ENCODE data around the gene CRIM1. TPM values are rescaled to one million over a fixed set of nuclear protein-coding genes. Genes with fewer than 3 reads are reported as not detected.
A peak's percentile ranks its signal among the peaks of the same experiment; 100 is the strongest.

The CRIM1 gene
- total RNA-seq, 1 experiment from 2014 or later = 292 TPM

GRCh38 chr2:36420569-36421181 lies 65.1 kb downstream of the CRIM1 start:
- H3K27me3 Mint-ChIP-seq (ENCODE audit: insufficient read depth, unreplicated experiment) = no peaks in the 10 kb centered on the region
- H3K9me3 Mint-ChIP-seq (ENCODE audit: unreplicated experiment) = no peaks in the 10 kb centered on the region
- no peak for DNase-seq
- intact Hi-C loops (cut with micrococcal nuclease; ENCODE audit: unreplicated experiment) = no loop called here
- peaks cover 61% of the 10 kb centered on the region for H3K4me1 Mint-ChIP-seq (ENCODE audit: low read depth, unreplicated experiment)
- POLR2A ChIA-PET = no interaction called here
- no peak overlapping the region for H3K4me3 ChIP-seq (ENCODE audit: low read depth, low read length)
- CTCF ChIA-PET = no interaction called here
- H3K27me3 ChIP-seq (replicated peaks; ENCODE audit: control insufficient read depth, insufficient read depth, low read length) = no peaks in the 10 kb centered on the region
- no TSS peak for BruUV-seq (replicated peaks)
- H3K36me3 ChIP-seq (ENCODE audit: control insufficient read depth, insufficient read depth, low read length) = no peaks in the 10 kb centered on the region
- H3K9me3 ChIP-seq = no peaks in the 10 kb centered on the region
- peaks cover 94% of the 10 kb centered on the region for H3K36me3 Mint-ChIP-seq (ENCODE audit: insufficient read depth, unreplicated experiment)
- H3K4me3 Mint-ChIP-seq (ENCODE audit: unreplicated experiment) = no peak overlapping the region
- TF ChIP-seq CTCF (IDR thresholded peaks at IDR 0.05; ENCODE audit: insufficient read depth in 1 of 2, low read depth in 1 of 2, low read length in 1 of 2, severe bottlenecking in 1 of 2, unreplicated experiment in 1 of 2) = no peak
- H3K4me1 ChIP-seq = peaks cover 23% of the 10 kb centered on the region
- peak overlapping the region; percentile 20 for H3K27ac Mint-ChIP-seq (ENCODE audit: unreplicated experiment)

GRCh38 chr2:36421379-36421778 lies 65.8 kb downstream of the CRIM1 start:
- POLR2A ChIA-PET = no interaction called here
- peaks cover 94% of the 10 kb centered on the region for H3K36me3 Mint-ChIP-seq (ENCODE audit: insufficient read depth, unreplicated experiment)
- no TSS peak for BruUV-seq (replicated peaks)
- no peaks in the 10 kb centered on the region for H3K36me3 ChIP-seq (ENCODE audit: control insufficient read depth, insufficient read depth, low read length)
- H3K27me3 ChIP-seq (replicated peaks; ENCODE audit: control insufficient read depth, insufficient read depth, low read length) = no peaks in the 10 kb centered on the region
- no peak overlapping the region for H3K27ac Mint-ChIP-seq (ENCODE audit: unreplicated experiment)
- no peak overlapping the region for H3K4me3 Mint-ChIP-seq (ENCODE audit: unreplicated experiment)
- H3K9me3 ChIP-seq = no peaks in the 10 kb centered on the region
- no peaks in the 10 kb centered on the region for H3K27me3 Mint-ChIP-seq (ENCODE audit: insufficient read depth, unreplicated experiment)
- no peak for TF ChIP-seq CTCF (IDR thresholded peaks at IDR 0.05; ENCODE audit: insufficient read depth in 1 of 2, low read depth in 1 of 2, low read length in 1 of 2, severe bottlenecking in 1 of 2, unreplicated experiment in 1 of 2)
- no peak for DNase-seq
- intact Hi-C loops (cut with micrococcal nuclease; ENCODE audit: unreplicated experiment) = no loop called here
- CTCF ChIA-PET = interaction anchor here (0.6 to 0.8 kb wide), 2 partner anchors 39 to 66 kb away, joined by 3 to 4 read pairs; partner anchors contain the start of gene CRIM1
- H3K4me3 ChIP-seq (ENCODE audit: low read depth, low read length) = no peak overlapping the region
- no peaks in the 10 kb centered on the region for H3K9me3 Mint-ChIP-seq (ENCODE audit: unreplicated experiment)
- peaks cover 61% of the 10 kb centered on the region for H3K4me1 Mint-ChIP-seq (ENCODE audit: low read depth, unreplicated experiment)
- H3K4me1 ChIP-seq = peaks cover 25% of the 10 kb centered on the region

- Mint-ChIP-seq H3K9me3 (ENCODE audit: unreplicated experiment) (no peaks in the 10 kb centered on the region), H3K27ac (ENCODE audit: unreplicated experiment) (no peak overlapping the region), H3K4me1 (ENCODE audit: low read depth, unreplicated experiment) (peaks cover 49% of the 10 kb centered on the region), H3K36me3 (ENCODE audit: insufficient read depth, unreplicated experiment) (peaks cover 94% of the 10 kb centered on the region), H3K27me3 (ENCODE audit: insufficient read depth, unreplicated experiment) (no peaks in the 10 kb centered on the region), H3K4me3 (ENCODE audit: unreplicated experiment) (no peak overlapping the region)
- peaks cover 21% of the 10 kb centered on the region for H3K4me1 ChIP-seq
- intact Hi-C loops (cut with micrococcal nuclease; ENCODE audit: unreplicated experiment) = no loop called here
- no peak for DNase-seq
- no TSS peak for BruUV-seq (replicated peaks)
- POLR2A ChIA-PET = no interaction called here
- H3K27me3 ChIP-seq (replicated peaks; ENCODE audit: control insufficient read depth, insufficient read depth, low read length) = no peaks in the 10 kb centered on the region
- H3K4me3 ChIP-seq (ENCODE audit: low read depth, low read length) = no peak overlapping the region
- H3K36me3 ChIP-seq (ENCODE audit: control insufficient read depth, insufficient read depth, low read length) = no peaks in the 10 kb centered on the region
- no peak for TF ChIP-seq CTCF (IDR thresholded peaks at IDR 0.05; ENCODE audit: insufficient read depth in 1 of 2, low read depth in 1 of 2, low read length in 1 of 2, severe bottlenecking in 1 of 2, unreplicated experiment in 1 of 2)
- CTCF ChIA-PET = interaction anchor here (0.6 kb wide), 1 partner anchor 246 kb away, joined by 3 read pairs; no protein-coding TSS in a partner anchor
- H3K9me3 ChIP-seq = no peaks in the 10 kb centered on the region
Observed at GRCh38 chr2:36423172-36423571, 67.6 kb downstream of the CRIM1 start.

Data from Caco-2 (cell line).